ENCODE data around the gene IGFN1. TPM values are rescaled to one million over a fixed set of nuclear protein-coding genes. Genes with fewer than 3 reads are reported as not detected.

IGFN1 gene
- total and polyA plus RNA-seq, 2 of the 8 experiments (the other 6 are each of a cell fraction or from before 2014, with no cell fraction given), result not detected

- TF ChIP-seq CHD7 (IDR thresholded peaks at IDR 0.05; ENCODE audit: insufficient replicate concordance, low read length) (no peak), TAF1 (IDR thresholded peaks at IDR 0.05; ENCODE audit: low read depth, low read length) (no peak), KDM5A (IDR thresholded peaks at IDR 0.05; ENCODE audit: low read length) (no peak), CBX8 (IDR thresholded peaks at IDR 0.05; ENCODE audit: borderline replicate concordance, low read depth, low read length) (no peak), RBBP5 (IDR thresholded peaks at IDR 0.05; ENCODE audit: borderline replicate concordance, low read depth, low read length) (no peak)
- TF ChIP-seq, protein P1, sequence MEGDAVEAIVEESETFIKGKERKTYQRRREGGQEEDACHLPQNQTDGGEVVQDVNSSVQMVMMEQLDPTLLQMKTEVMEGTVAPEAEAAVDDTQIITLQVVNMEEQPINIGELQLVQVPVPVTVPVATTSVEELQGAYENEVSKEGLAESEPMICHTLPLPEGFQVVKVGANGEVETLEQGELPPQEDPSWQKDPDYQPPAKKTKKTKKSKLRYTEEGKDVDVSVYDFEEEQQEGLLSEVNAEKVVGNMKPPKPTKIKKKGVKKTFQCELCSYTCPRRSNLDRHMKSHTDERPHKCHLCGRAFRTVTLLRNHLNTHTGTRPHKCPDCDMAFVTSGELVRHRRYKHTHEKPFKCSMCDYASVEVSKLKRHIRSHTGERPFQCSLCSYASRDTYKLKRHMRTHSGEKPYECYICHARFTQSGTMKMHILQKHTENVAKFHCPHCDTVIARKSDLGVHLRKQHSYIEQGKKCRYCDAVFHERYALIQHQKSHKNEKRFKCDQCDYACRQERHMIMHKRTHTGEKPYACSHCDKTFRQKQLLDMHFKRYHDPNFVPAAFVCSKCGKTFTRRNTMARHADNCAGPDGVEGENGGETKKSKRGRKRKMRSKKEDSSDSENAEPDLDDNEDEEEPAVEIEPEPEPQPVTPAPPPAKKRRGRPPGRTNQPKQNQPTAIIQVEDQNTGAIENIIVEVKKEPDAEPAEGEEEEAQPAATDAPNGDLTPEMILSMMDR (IDR thresholded peaks at IDR 0.05; ENCODE audit: control extremely low read depth in 1 of 3, insufficient read depth in 1 of 3, low read depth in 1 of 3, low read length in 3 of 3), result no peak
Measured at GRCh38 chr1:201140941-201141260, 49.7 kb upstream of the IGFN1 start (continued).

Measured in H1 (cell line).